ENCODE measurements around the gene VTN. TPM values are rescaled to one million over a fixed set of nuclear protein-coding genes. Genes with fewer than 3 reads are reported as not detected.

VTN gene
- total and polyA plus RNA-seq, 8 donors: 0.42 to 2.2 (median 0.94) TPM

DNA sequence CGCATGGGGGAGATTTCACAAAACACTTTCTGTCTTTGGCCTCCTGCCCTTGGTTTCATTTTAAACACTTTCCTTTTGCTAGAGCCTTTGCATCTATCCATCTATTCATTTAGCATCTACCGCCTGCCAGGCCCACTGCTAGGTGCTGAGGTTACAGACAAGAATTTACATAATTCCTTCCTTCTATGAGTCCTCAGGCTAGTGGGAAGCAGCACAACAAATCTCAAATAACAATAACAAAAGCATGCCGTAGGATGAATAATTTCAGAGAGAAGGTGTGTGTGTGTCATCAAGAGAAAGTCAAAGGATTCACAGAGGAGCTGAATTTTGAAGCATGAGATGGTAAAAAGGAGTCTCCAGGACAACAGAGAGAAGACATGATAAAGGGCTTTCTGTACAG, 42.0 kb upstream of the VTN start:
- peaks cover 0 to 5% of the 10 kb centered on the region in 2 donors for H3K4me1 ChIP-seq
- no peak overlapping the region for H3K27ac ChIP-seq
- intact Hi-C loops (cut with DNase I): no loop called here
- H3K9me3 ChIP-seq: no peaks in the 10 kb centered on the region
- TF ChIP-seq, protein P1, sequence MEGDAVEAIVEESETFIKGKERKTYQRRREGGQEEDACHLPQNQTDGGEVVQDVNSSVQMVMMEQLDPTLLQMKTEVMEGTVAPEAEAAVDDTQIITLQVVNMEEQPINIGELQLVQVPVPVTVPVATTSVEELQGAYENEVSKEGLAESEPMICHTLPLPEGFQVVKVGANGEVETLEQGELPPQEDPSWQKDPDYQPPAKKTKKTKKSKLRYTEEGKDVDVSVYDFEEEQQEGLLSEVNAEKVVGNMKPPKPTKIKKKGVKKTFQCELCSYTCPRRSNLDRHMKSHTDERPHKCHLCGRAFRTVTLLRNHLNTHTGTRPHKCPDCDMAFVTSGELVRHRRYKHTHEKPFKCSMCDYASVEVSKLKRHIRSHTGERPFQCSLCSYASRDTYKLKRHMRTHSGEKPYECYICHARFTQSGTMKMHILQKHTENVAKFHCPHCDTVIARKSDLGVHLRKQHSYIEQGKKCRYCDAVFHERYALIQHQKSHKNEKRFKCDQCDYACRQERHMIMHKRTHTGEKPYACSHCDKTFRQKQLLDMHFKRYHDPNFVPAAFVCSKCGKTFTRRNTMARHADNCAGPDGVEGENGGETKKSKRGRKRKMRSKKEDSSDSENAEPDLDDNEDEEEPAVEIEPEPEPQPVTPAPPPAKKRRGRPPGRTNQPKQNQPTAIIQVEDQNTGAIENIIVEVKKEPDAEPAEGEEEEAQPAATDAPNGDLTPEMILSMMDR (IDR thresholded peaks at IDR 0.05): no peak
- peaks cover 0 to 3% of the 10 kb centered on the region in 2 donors for H3K27me3 ChIP-seq
- H3K4me3 ChIP-seq: no peak overlapping the region
- H3K36me3 ChIP-seq: no peaks in the 10 kb centered on the region
- DNase-seq: no peak
- ATAC-seq: no peak

DNA sequence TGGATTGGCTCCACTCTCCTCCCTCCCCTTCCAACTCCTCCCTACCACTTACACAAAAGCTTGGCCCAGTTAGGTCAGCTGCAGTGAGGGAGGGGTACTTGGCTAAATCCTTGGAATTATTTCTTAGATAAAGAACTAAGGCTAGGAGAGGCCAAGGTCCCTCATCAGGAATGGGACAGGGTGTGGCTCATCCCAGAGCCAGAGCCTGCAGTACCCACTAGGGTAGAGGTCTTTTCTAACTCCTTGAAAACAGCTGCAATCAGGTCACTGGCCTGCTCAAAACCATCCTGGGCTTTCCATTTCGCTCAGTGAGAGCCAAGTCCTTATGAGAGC, 37.8 kb upstream of the VTN start:
- TF ChIP-seq, protein P1 (IDR thresholded peaks at IDR 0.05): no peak
- no peak overlapping the region for H3K4me3 ChIP-seq
- H3K9me3 ChIP-seq: no peaks in the 10 kb centered on the region
- H3K4me1 ChIP-seq: peaks cover 11 to 37% of the 10 kb centered on the region in 2 donors
- H3K36me3 ChIP-seq: peaks cover 0 to under 1% of the 10 kb centered on the region in 2 donors
- no peak for ATAC-seq
- no peak for DNase-seq
- intact Hi-C loops (cut with DNase I): no loop called here
- peaks cover 0 to 27% of the 10 kb centered on the region in 2 donors for H3K27me3 ChIP-seq
- H3K27ac ChIP-seq: no peak overlapping the region

DNA sequence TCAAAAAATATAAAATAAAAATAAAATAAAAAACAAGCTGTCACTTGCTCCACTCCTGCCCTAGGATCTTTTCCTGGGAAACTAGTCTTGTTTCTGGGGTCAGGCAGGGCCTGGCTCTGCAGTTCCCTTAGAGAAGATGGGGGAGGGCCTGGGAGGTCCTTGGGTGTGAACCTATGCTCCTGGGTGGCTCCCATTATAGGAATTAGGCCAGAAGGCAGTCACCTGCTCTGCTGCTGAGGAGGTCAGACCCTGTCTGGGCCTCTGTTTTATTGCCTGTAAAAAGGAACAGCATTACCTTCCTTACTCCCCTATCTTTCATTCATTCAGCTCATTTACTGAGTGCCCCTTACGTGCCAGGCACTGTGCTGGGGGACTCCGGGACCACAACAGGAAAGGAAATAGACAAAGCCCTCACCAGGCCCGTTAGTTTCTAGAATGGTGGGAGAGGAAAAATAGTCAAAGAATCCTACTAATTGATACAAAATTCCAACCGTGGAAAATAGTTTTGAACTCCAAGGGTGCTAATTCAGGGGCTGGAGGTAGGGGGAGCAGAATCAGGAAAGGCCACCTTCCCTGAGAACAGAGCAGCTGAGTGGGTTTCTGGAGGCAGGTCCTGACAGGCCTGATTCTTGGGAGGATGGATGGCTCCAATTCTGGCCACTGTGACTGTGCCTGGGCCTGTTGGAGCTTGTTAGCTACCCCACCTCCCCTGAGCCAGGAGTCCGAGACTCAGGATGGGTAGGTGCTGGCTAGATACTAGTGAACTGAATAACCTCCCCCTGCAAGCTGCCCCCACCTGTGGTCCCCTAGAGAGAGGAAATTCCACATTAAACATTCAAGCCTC, 37.2 kb upstream of the VTN start:
- TF ChIP-seq, protein P1 (IDR thresholded peaks at IDR 0.05): no peak
- intact Hi-C loops (cut with DNase I): no loop called here
- H3K27me3 ChIP-seq: peaks cover 0 to 27% of the 10 kb centered on the region in 2 donors
- peaks cover 0 to 6% of the 10 kb centered on the region in 2 donors for H3K36me3 ChIP-seq
- no peaks in the 10 kb centered on the region for H3K9me3 ChIP-seq
- peaks cover 11 to 42% of the 10 kb centered on the region in 2 donors for H3K4me1 ChIP-seq
- H3K4me3 ChIP-seq: no peak overlapping the region
- no peak for ATAC-seq
- no peak overlapping the region for H3K27ac ChIP-seq
- no peak for DNase-seq

DNA sequence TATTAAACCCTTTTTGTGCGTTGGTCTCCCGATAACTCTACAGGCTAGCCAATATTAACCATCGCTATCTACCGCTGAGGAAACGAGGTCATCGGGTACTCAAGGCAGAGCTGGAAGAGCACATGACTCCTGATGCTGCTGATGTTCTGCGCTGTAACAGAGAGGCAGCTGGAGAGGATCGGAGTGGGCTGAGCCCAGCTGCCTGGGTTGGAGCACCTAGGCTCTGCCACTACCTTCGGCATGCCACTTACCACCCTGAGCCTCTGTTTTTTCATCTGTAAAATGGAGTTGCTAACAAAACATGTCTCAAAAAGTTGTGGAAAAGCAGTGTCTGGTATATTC, 36.3 kb upstream of the VTN start:
- DNase-seq (no peak), ATAC-seq (peak; percentile 42)
- intact Hi-C loops (cut with DNase I): no loop called here
- Histone ChIP-seq H3K27ac (no peak overlapping the region), H3K4me3 (peak overlapping the region; percentile 72 to 97), H3K4me1 (peaks cover 11 to 50% of the 10 kb centered on the region in 2 donors), H3K36me3 (peaks cover 0 to 12% of the 10 kb centered on the region in 2 donors), H3K9me3 (no peaks in the 10 kb centered on the region), H3K27me3 (peaks cover 0 to 27% of the 10 kb centered on the region in 2 donors)
- TF ChIP-seq, protein P1 (IDR thresholded peaks at IDR 0.05): no peak

GRCh38 chr17:28405632-28406472, 35.7 kb upstream of the VTN start, which contains the start of gene SLC46A1:
TSS of gene SLC46A1 (minus strand) at chr17:28406212. CDS start at chr17:28406114, 98 bp downstream.
- peak within 1 kb of the TSS in 1 of 2 donors; percentile 66 for H3K27ac ChIP-seq
- intact Hi-C loops (cut with DNase I): no loop called here
- DNase-seq (peak in 3 of 4 donors; percentile 45 to 91 (median 57)), ATAC-seq (peak; percentile 85)
- peaks cover 0 to 12% of the 10 kb centered on the region in 2 donors for H3K36me3 ChIP-seq
- no peaks in the 10 kb centered on the region for H3K9me3 ChIP-seq
- peak within 1 kb of the TSS; percentile 72 to 97 for H3K4me3 ChIP-seq
- TF ChIP-seq, protein P1 (IDR thresholded peaks at IDR 0.05): no peak
- H3K27me3 ChIP-seq: peaks cover 0 to 27% of the 10 kb centered on the region in 2 donors
- peaks cover 11 to 50% of the 10 kb centered on the region in 2 donors for H3K4me1 ChIP-seq

Measured in left lung (tissue), 10 donors.